GM23338 (cell line): ENCODE data around the gene MYO15B. TPM values are rescaled to one million over a fixed set of nuclear protein-coding genes. Genes with fewer than 3 reads are reported as not detected.

Experiments used
- ATAC-seq: fragments of 200-7000 bp; cut with Tn5 transposase; 3 replicates; pipeline ENCODE4 v1.9.1; 2020
- DNase-seq: peaks from one replicate; pipeline ENCODE4 v3.0.0-alpha.2; 2015; ENCODE audit warnings: low spot score
- H2AFZ ChIP-seq: fragments of 200-600 bp; sonication (generic); 2 replicates; pipeline ENCODE4 v1.8.0; 2016; ENCODE audit warnings: antibody characterized with exemption, mild to moderate bottlenecking, moderate library complexity
- H3F3A ChIP-seq: fragments of 200-600 bp; sonication (generic); replicated peaks from 2 replicates; pipeline ENCODE4 v1.8.0; 2017; ENCODE audit warnings: antibody characterized with exemption, mixed run types, low read depth
- H3K27ac ChIP-seq: fragments of 200-600 bp; sonication (generic); 2 replicates; pipeline ENCODE4 v1.6.1; 2016; ENCODE audit warnings: low read depth
- H3K27me3 ChIP-seq: fragments of 200-600 bp; sonication (generic); 2 replicates; pipeline ENCODE4 v1.8.0; 2016; ENCODE audit warnings: mild to moderate bottlenecking, mixed run types, moderate library complexity; ENCODE audit not compliant: insufficient read depth
- H3K36me3 ChIP-seq: fragments of 200-600 bp; sonication (generic); 2 replicates; pipeline ENCODE4 v1.8.0; 2016; ENCODE audit warnings: mild to moderate bottlenecking; ENCODE audit not compliant: insufficient read depth
- H3K4me1 ChIP-seq: fragments of 200-600 bp; sonication (generic); 2 replicates; pipeline ENCODE4 v1.8.0; 2016; ENCODE audit warnings: mild to moderate bottlenecking, moderate library complexity; ENCODE audit not compliant: insufficient read depth
- H3K4me2 ChIP-seq: fragments of 200-600 bp; sonication (generic); 2 replicates; pipeline ENCODE4 v1.7.1; 2017; ENCODE audit warnings: mixed run types
- H3K4me3 ChIP-seq: fragments of 200-600 bp; sonication (generic); 2 replicates; pipeline ENCODE4 v1.6.1; 2016; ENCODE audit warnings: mixed run types
- H3K79me2 ChIP-seq: fragments of 200-600 bp; sonication (generic); replicated peaks from 2 replicates; pipeline ENCODE4 v1.8.0; 2017; ENCODE audit warnings: mild to moderate bottlenecking; ENCODE audit not compliant: insufficient read depth
- H3K9me2 ChIP-seq: fragments of 200-600 bp; sonication (generic); 2 replicates; pipeline ENCODE4 v1.8.0; 2017; ENCODE audit not compliant: insufficient read depth
- H4K20me1 ChIP-seq: fragments of 200-600 bp; sonication (generic); replicated peaks from 2 replicates; pipeline ENCODE4 v1.8.0; 2017; ENCODE audit warnings: mild to moderate bottlenecking; ENCODE audit not compliant: insufficient read depth
- H3K27ac Mint-ChIP-seq: 2 replicates; pipeline ENCODE4 v1.8.0; 2020; ENCODE audit warnings: inconsistent platforms, mild to moderate bottlenecking, moderate library complexity, mixed read lengths
- H3K27me3 Mint-ChIP-seq: 3 replicates; pipeline ENCODE4 v1.8.0; 2022; ENCODE audit warnings: low read depth, mild to moderate bottlenecking, moderate library complexity, mixed read lengths, inconsistent platforms; ENCODE audit not compliant: insufficient read depth, poor library complexity
- H3K36me3 Mint-ChIP-seq: 3 replicates; pipeline ENCODE4 v1.8.0; 2021; ENCODE audit warnings: low read depth, mild to moderate bottlenecking, inconsistent platforms, moderate library complexity, mixed read lengths
- H3K4me1 Mint-ChIP-seq: 3 replicates; pipeline ENCODE4 v1.8.0; 2020; ENCODE audit warnings: mild to moderate bottlenecking, inconsistent platforms, mixed read lengths
- H3K4me3 Mint-ChIP-seq: 3 replicates; pipeline ENCODE4 v1.8.0; 2021; ENCODE audit warnings: moderate library complexity, mild to moderate bottlenecking, inconsistent platforms, mixed read lengths
- H3K9me3 Mint-ChIP-seq: 3 replicates; pipeline ENCODE4 v1.8.0; 2020; ENCODE audit warnings: moderate library complexity, mild to moderate bottlenecking, inconsistent platforms, mixed read lengths
- JUNB ChIP-seq: IDR thresholded peaks from one replicate; pipeline ENCODE4 v1.6.1; 2016; ENCODE audit warnings: antibody characterized with exemption; ENCODE audit not compliant: unreplicated experiment
- NANOG ChIP-seq: IDR thresholded peaks from 2 replicates; pipeline ENCODE4 v1.6.1; 2016; ENCODE audit warnings: antibody characterized with exemption, borderline replicate concordance
- POLR2AphosphoS5 ChIP-seq: IDR thresholded peaks from 2 replicates; pipeline ENCODE4 v1.6.1; 2016; ENCODE audit warnings: antibody characterized with exemption, low read depth
- polyA plus RNA-seq: library from polyadenylated mRNA; unstranded; fragments of >200 nt; fragmentation: Nextera tagmentation; extraction: Ambion mirVana; gene quantifications from 2 replicates; pipeline ENCODE4 v1.2.1, GENCODE V29; 2016
- total RNA-seq: library from RNA; depleted of rRNA; stranded (reverse); fragments of >200 nt; shearing (Covaris generic); gene quantifications from 2 replicates; pipeline ENCODE4 v1.2.3, GENCODE V29; 2014
- TF ChIP-seq, protein P1 (sequence below): fragments of 250-450 bp; sonication (Bioruptor Pico); IDR thresholded peaks from 2 replicates; pipeline ENCODE4 v1.5.0; 2020; ENCODE audit warnings: mild to moderate bottlenecking, moderate library complexity
- TF ChIP-seq, protein P2 (sequence below), 2 experiments: fragments of 200-600 bp in 1 of 2; sonication (generic) in 1 of 2; conservative IDR thresholded peaks; 2 replicates each; pipeline versions ENCODE4 v1.5.1 to v1.6.1; 2016 to 2017; ENCODE audit warnings: antibody characterized with exemption in 2 of 2, low read depth in 2 of 2, mild to moderate bottlenecking in 2 of 2, moderate library complexity in 1 of 2

The MYO15B gene
- total and polyA plus RNA-seq, 2 experiments from 2014 or later = 6.6 to 12.4 TPM

DNA sequence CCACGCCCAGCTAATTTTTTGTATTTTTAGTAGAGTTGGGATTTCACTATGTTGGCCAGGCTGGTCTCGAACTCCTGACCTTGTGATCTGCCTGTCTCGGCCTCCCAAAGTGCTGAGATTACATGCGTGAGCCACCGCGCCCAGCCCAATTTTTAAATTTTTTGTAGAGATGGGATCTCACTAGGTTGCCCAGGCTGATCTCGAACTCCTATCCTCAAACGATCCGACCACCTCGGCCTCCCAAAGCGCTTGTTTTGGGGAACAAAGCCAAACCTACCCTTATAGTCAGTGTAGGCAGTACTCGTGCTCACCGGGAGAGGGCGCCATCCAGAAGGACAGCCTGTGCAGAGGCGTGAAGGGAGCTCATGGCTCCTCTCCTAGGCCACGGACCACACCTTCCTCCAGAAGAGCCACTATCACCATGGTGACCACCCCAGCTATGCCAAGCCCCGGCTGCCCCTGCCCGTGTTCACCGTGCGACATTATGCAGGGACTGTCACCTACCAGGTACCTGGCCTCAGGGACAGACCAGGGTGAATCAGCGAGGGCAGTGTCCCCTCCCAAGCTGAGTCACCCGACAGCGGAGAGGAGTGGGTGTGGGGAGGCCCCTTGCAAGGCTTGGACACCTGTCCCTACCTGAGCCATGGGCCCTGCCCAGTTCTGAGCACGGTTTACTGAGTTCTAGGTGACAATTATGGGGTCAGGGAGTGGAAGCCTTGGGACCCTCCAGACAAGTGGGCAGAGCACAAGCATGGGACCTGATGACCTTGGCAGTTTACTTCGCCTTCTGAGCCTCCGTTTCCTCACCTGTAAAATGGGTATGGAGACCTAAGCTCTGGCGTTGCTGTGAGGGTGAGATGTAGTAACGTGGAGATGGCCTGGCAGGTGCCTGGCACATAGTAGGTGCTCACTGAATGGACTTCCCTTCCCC is 13.7 kb downstream of the MYO15B start (continued):
- TF ChIP-seq, protein P1, sequence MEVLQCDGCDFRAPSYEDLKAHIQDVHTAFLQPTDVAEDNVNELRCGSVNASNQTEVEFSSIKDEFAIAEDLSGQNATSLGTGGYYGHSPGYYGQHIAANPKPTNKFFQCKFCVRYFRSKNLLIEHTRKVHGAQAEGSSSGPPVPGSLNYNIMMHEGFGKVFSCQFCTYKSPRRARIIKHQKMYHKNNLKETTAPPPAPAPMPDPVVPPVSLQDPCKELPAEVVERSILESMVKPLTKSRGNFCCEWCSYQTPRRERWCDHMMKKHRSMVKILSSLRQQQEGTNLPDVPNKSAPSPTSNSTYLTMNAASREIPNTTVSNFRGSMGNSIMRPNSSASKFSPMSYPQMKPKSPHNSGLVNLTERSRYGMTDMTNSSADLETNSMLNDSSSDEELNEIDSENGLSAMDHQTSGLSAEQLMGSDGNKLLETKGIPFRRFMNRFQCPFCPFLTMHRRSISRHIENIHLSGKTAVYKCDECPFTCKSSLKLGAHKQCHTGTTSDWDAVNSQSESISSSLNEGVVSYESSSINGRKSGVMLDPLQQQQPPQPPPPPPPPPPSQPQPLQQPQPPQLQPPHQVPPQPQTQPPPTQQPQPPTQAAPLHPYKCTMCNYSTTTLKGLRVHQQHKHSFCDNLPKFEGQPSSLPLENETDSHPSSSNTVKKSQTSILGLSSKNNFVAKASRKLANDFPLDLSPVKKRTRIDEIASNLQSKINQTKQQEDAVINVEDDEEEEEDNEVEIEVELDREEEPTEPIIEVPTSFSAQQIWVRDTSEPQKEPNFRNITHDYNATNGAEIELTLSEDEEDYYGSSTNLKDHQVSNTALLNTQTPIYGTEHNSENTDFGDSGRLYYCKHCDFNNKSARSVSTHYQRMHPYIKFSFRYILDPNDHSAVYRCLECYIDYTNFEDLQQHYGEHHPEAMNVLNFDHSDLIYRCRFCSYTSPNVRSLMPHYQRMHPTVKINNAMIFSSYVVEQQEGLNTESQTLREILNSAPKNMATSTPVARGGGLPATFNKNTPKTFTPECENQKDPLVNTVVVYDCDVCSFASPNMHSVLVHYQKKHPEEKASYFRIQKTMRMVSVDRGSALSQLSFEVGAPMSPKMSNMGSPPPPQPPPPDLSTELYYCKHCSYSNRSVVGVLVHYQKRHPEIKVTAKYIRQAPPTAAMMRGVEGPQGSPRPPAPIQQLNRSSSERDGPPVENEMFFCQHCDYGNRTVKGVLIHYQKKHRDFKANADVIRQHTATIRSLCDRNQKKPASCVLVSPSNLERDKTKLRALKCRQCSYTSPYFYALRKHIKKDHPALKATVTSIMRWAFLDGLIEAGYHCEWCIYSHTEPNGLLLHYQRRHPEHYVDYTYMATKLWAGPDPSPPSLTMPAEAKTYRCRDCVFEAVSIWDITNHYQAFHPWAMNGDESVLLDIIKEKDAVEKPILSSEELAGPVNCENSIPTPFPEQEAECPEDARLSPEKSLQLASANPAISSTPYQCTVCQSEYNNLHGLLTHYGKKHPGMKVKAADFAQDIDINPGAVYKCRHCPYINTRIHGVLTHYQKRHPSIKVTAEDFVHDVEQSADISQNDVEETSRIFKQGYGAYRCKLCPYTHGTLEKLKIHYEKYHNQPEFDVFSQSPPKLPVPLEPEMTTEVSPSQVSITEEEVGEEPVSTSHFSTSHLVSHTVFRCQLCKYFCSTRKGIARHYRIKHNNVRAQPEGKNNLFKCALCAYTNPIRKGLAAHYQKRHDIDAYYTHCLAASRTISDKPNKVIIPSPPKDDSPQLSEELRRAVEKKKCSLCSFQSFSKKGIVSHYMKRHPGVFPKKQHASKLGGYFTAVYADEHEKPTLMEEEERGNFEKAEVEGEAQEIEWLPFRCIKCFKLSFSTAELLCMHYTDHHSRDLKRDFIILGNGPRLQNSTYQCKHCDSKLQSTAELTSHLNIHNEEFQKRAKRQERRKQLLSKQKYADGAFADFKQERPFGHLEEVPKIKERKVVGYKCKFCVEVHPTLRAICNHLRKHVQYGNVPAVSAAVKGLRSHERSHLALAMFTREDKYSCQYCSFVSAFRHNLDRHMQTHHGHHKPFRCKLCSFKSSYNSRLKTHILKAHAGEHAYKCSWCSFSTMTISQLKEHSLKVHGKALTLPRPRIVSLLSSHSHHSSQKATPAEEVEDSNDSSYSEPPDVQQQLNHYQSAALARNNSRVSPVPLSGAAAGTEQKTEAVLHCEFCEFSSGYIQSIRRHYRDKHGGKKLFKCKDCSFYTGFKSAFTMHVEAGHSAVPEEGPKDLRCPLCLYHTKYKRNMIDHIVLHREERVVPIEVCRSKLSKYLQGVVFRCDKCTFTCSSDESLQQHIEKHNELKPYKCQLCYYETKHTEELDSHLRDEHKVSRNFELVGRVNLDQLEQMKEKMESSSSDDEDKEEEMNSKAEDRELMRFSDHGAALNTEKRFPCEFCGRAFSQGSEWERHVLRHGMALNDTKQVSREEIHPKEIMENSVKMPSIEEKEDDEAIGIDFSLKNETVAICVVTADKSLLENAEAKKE (CRISPR knock-in tag) = no peak
- TF ChIP-seq JUNB = no peak

DNA sequence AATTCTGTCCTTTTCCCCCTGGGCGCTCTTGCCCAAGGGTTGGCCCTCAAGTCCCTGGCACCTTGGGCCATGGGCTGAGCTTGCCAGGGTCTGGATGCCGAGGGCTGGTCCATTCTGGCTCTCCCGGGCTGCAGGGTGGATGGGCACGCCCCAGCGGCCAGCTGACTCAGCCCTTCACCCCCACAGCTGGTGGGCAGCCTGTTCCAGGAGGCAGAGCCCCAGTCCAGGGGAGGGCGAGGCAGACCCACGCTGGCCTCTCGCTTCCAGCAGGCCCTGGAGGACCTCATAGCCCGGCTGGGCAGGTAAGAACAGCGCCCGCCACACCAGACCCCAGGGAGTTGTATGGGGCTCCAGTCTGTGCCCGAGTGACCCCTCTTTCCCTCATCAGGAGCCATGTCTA is 15.0 kb downstream of the MYO15B start:
- peaks cover 15% of the 10 kb centered on the region for H3K27me3 Mint-ChIP-seq
- TF ChIP-seq NANOG (no peak), POLR2AphosphoS5 (no peak)
- TF ChIP-seq, protein P2, sequence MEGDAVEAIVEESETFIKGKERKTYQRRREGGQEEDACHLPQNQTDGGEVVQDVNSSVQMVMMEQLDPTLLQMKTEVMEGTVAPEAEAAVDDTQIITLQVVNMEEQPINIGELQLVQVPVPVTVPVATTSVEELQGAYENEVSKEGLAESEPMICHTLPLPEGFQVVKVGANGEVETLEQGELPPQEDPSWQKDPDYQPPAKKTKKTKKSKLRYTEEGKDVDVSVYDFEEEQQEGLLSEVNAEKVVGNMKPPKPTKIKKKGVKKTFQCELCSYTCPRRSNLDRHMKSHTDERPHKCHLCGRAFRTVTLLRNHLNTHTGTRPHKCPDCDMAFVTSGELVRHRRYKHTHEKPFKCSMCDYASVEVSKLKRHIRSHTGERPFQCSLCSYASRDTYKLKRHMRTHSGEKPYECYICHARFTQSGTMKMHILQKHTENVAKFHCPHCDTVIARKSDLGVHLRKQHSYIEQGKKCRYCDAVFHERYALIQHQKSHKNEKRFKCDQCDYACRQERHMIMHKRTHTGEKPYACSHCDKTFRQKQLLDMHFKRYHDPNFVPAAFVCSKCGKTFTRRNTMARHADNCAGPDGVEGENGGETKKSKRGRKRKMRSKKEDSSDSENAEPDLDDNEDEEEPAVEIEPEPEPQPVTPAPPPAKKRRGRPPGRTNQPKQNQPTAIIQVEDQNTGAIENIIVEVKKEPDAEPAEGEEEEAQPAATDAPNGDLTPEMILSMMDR (conservative IDR thresholded peaks at IDR 0.05; ENCODE audit: low read depth in 2 of 2) = no peak
- no peak overlapping the region for H3K27ac Mint-ChIP-seq
- H3K4me1 Mint-ChIP-seq = no peaks in the 10 kb centered on the region
- Histone ChIP-seq H3K27ac (no peak overlapping the region), H3K9me2 (no peaks in the 10 kb centered on the region), H3K4me1 (no peaks in the 10 kb centered on the region), H3K4me2 (no peak overlapping the region), H3K4me3 (no peak overlapping the region), H3K27me3 (no peaks in the 10 kb centered on the region), H2AFZ (no peak overlapping the region), H4K20me1 (no peaks in the 10 kb centered on the region), H3K36me3 (no peaks in the 10 kb centered on the region), H3F3A (no peaks in the 10 kb centered on the region), H3K79me2 (no peaks in the 10 kb centered on the region)
- H3K4me3 Mint-ChIP-seq = no peak overlapping the region
- H3K9me3 Mint-ChIP-seq = no peaks in the 10 kb centered on the region
- no peaks in the 10 kb centered on the region; the same call in 2 of the 3 replicates for H3K36me3 Mint-ChIP-seq
- ATAC-seq (no peak), DNase-seq (no peak)
